ENCODE results near the gene CDHR5. TPM values are rescaled to one million over a fixed set of nuclear protein-coding genes. Genes with fewer than 3 reads are reported as not detected.
A peak's percentile ranks its signal among the peaks of the same experiment; 100 is the strongest.

The CDHR5 gene
- total RNA-seq, 2 experiments from 2014 or later: not detected

GRCh38 chr11:586376-587316 is 38.1 kb downstream of the CDHR5 start:
- DNase-seq (no peak), ATAC-seq (no peak)
- peaks cover 33% of the 10 kb centered on the region for H3K4me1 Mint-ChIP-seq (ENCODE audit: low read depth)
- H3K27me3 Mint-ChIP-seq: no peaks in the 10 kb centered on the region
- ChIA-PET CTCF (no interaction called here), POLR2A (interaction anchor here (0.7 to 1.5 kb wide), 6 partner anchors 9 to 110 kb away, joined by 3 to 6 read pairs (median 3); no protein-coding TSS in a partner anchor)
- H3K27ac Mint-ChIP-seq: peak overlapping the region; percentile 99
- intact Hi-C loops (cut with micrococcal nuclease): no loop called here
- H3K36me3 Mint-ChIP-seq (ENCODE audit: low read depth): peaks cover 41% of the 10 kb centered on the region
- no peak for TF ChIP-seq CTCF (IDR thresholded peaks at IDR 0.05)
- H3K4me3 Mint-ChIP-seq: no peak overlapping the region
- no peaks in the 10 kb centered on the region for H3K9me3 Mint-ChIP-seq

- CTCF ChIA-PET: no interaction called here
- POLR2A ChIA-PET: interaction anchor here (0.9 to 1.4 kb wide), 2 partner anchors 8 to 20 kb away, joined by 3 to 5 read pairs; no protein-coding TSS in a partner anchor
- Mint-ChIP-seq H3K4me1 (ENCODE audit: low read depth) (peaks cover 42% of the 10 kb centered on the region), H3K9me3 (no peaks in the 10 kb centered on the region), H3K4me3 (no peak overlapping the region), H3K27ac (peak overlapping the region; percentile 52), H3K36me3 (ENCODE audit: low read depth) (peaks cover 32% of the 10 kb centered on the region), H3K27me3 (no peaks in the 10 kb centered on the region)
- DNase-seq (no peak), ATAC-seq (no peak)
- intact Hi-C loops (cut with micrococcal nuclease): no loop called here
- no peak for TF ChIP-seq CTCF (IDR thresholded peaks at IDR 0.05)
These were observed 40.5 kb downstream of the CDHR5 start for GRCh38 chr11:584287-584686.

- Mint-ChIP-seq H3K36me3 (ENCODE audit: low read depth) (peaks cover 42% of the 10 kb centered on the region), H3K4me3 (no peak overlapping the region), H3K4me1 (ENCODE audit: low read depth) (peaks cover 42% of the 10 kb centered on the region), H3K9me3 (no peaks in the 10 kb centered on the region), H3K27ac (peak overlapping the region; percentile 28), H3K27me3 (no peaks in the 10 kb centered on the region)
- intact Hi-C loops (cut with micrococcal nuclease): no loop called here
- ATAC-seq (no peak), DNase-seq (no peak)
- ChIA-PET POLR2A (no interaction called here), CTCF (no interaction called here)
- no peak for TF ChIP-seq CTCF (IDR thresholded peaks at IDR 0.05)
These were observed 43.0 kb downstream of the CDHR5 start for GRCh38 chr11:581752-582151.

- no peak for DNase-seq
- Mint-ChIP-seq H3K27ac (no peak overlapping the region), H3K27me3 (no peaks in the 10 kb centered on the region), H3K9me3 (no peaks in the 10 kb centered on the region), H3K4me3 (no peak overlapping the region), H3K4me1 (ENCODE audit: low read depth) (peaks cover 38% of the 10 kb centered on the region), H3K36me3 (ENCODE audit: low read depth) (peaks cover 40% of the 10 kb centered on the region)
- no peak for TF ChIP-seq CTCF (IDR thresholded peaks at IDR 0.05)
- intact Hi-C loops (cut with micrococcal nuclease): no loop called here
- ATAC-seq: no peak
- ChIA-PET CTCF (no interaction called here), POLR2A (interaction anchor here (1.0 kb wide), 1 partner anchor 15 kb away, joined by 3 read pairs; no protein-coding TSS in a partner anchor)
These were observed 43.4 kb downstream of the CDHR5 start for GRCh38 chr11:581342-581741.

All from activated CD8-positive, alpha-beta T cell treated with anti-CD3 and anti-CD28 coated beads for 36 hours (primary cell).